ENCODE results near the gene PCK1.

Gene PCK1

GRCh38 chr20:57609086-57609841 is 48.4 kb downstream of the PCK1 start:
- DNase-seq (ENCODE audit: low spot score in 2 of 2) (no peak), ATAC-seq (no peak)
- Mint-ChIP-seq H3K4me1 (peaks cover 22% of the 10 kb centered on the region), H3K27ac (no peak overlapping the region), H3K9me3 (no peaks in the 10 kb centered on the region), H3K36me3 (peaks cover 14% of the 10 kb centered on the region), H3K4me3 (no peak overlapping the region)

- Mint-ChIP-seq H3K4me1 (peaks cover 21% of the 10 kb centered on the region), H3K36me3 (peaks cover 20% of the 10 kb centered on the region), H3K27ac (no peak overlapping the region), H3K9me3 (no peaks in the 10 kb centered on the region), H3K4me3 (no peak overlapping the region)
- no peak for DNase-seq (ENCODE audit: low spot score in 2 of 2)
- no peak for ATAC-seq
These were observed 48.9 kb downstream of the PCK1 start for GRCh38 chr20:57609842-57610167.

- DNase-seq (ENCODE audit: low spot score in 2 of 2) (no peak), ATAC-seq (no peak)
- Mint-ChIP-seq H3K4me1 (peaks cover 15% of the 10 kb centered on the region), H3K4me3 (no peak overlapping the region), H3K36me3 (peaks cover 20% of the 10 kb centered on the region), H3K27ac (peak overlapping the region; percentile 58), H3K9me3 (no peaks in the 10 kb centered on the region)
These were observed 49.5 kb downstream of the PCK1 start for GRCh38 chr20:57610261-57610952.

GRCh38 chr20:57611586-57612311 is 50.8 kb downstream of the PCK1 start:
- no peak overlapping the region for H3K27ac Mint-ChIP-seq
- H3K4me1 Mint-ChIP-seq: peaks cover 16% of the 10 kb centered on the region
- ATAC-seq (no peak), DNase-seq (ENCODE audit: low spot score in 2 of 2) (no peak)
- peaks cover 20% of the 10 kb centered on the region for H3K36me3 Mint-ChIP-seq
- no peaks in the 10 kb centered on the region for H3K9me3 Mint-ChIP-seq
- no peak overlapping the region for H3K4me3 Mint-ChIP-seq

- H3K36me3 Mint-ChIP-seq: peaks cover 20% of the 10 kb centered on the region
- no peak overlapping the region for H3K27ac Mint-ChIP-seq
- ATAC-seq (no peak), DNase-seq (ENCODE audit: low spot score in 2 of 2) (no peak)
- no peak overlapping the region for H3K4me3 Mint-ChIP-seq
- peaks cover 23% of the 10 kb centered on the region for H3K4me1 Mint-ChIP-seq
- no peaks in the 10 kb centered on the region for H3K9me3 Mint-ChIP-seq
These were observed 51.5 kb downstream of the PCK1 start for GRCh38 chr20:57612436-57612835.

GRCh38 chr20:57612916-57613315 is 52.0 kb downstream of the PCK1 start:
- Mint-ChIP-seq H3K27ac (no peak overlapping the region), H3K4me1 (peaks cover 28% of the 10 kb centered on the region), H3K36me3 (peaks cover 20% of the 10 kb centered on the region), H3K4me3 (no peak overlapping the region), H3K9me3 (no peaks in the 10 kb centered on the region)
- DNase-seq (ENCODE audit: low spot score in 2 of 2) (no peak), ATAC-seq (no peak)

- DNase-seq (ENCODE audit: low spot score in 2 of 2): no peak
- H3K4me3 Mint-ChIP-seq: no peak overlapping the region
- peaks cover 20% of the 10 kb centered on the region for H3K36me3 Mint-ChIP-seq
- no peak overlapping the region for H3K27ac Mint-ChIP-seq
- peaks cover 33% of the 10 kb centered on the region for H3K4me1 Mint-ChIP-seq
- ATAC-seq: no peak
- no peaks in the 10 kb centered on the region for H3K9me3 Mint-ChIP-seq
These were observed 52.6 kb downstream of the PCK1 start for GRCh38 chr20:57613481-57613921.

- peaks cover 28% of the 10 kb centered on the region for H3K36me3 Mint-ChIP-seq
- ATAC-seq (no peak), DNase-seq (ENCODE audit: low spot score in 2 of 2) (no peak)
- H3K27ac Mint-ChIP-seq: no peak overlapping the region
- H3K4me3 Mint-ChIP-seq: no peak overlapping the region
- no peaks in the 10 kb centered on the region for H3K9me3 Mint-ChIP-seq
- peaks cover 46% of the 10 kb centered on the region for H3K4me1 Mint-ChIP-seq
These were observed 53.9 kb downstream of the PCK1 start for GRCh38 chr20:57614490-57615444.

- DNase-seq (ENCODE audit: low spot score in 2 of 2) (peak in 1 of 2 donors; percentile 36), ATAC-seq (no peak)
- H3K9me3 Mint-ChIP-seq: no peaks in the 10 kb centered on the region
- H3K4me1 Mint-ChIP-seq: peaks cover 53% of the 10 kb centered on the region
- no peak overlapping the region for H3K4me3 Mint-ChIP-seq
- H3K27ac Mint-ChIP-seq: no peak overlapping the region
- peaks cover 27% of the 10 kb centered on the region for H3K36me3 Mint-ChIP-seq
These were observed 54.5 kb downstream of the PCK1 start for GRCh38 chr20:57615445-57615811.

GRCh38 chr20:57616143-57616951 is 55.4 kb downstream of the PCK1 start:
- Mint-ChIP-seq H3K4me1 (peaks cover 62% of the 10 kb centered on the region), H3K27ac (no peak overlapping the region), H3K36me3 (peaks cover 27% of the 10 kb centered on the region), H3K9me3 (no peaks in the 10 kb centered on the region), H3K4me3 (no peak overlapping the region)
- ATAC-seq: no peak
- no peak for DNase-seq (ENCODE audit: low spot score in 2 of 2)

- Mint-ChIP-seq H3K4me1 (peaks cover 70% of the 10 kb centered on the region), H3K4me3 (peak overlapping the region; percentile 71), H3K9me3 (no peaks in the 10 kb centered on the region), H3K27ac (peak overlapping the region; percentile 76), H3K36me3 (peaks cover 27% of the 10 kb centered on the region)
- DNase-seq (ENCODE audit: low spot score in 2 of 2): no peak
- ATAC-seq: no peak
These were observed 56.3 kb downstream of the PCK1 start for GRCh38 chr20:57617079-57617795.
